CD4-positive, alpha-beta memory T cell (primary cell): Measurements from ENCODE around the gene MEP1A. TPM values are rescaled to one million over a fixed set of nuclear protein-coding genes. Genes with fewer than 3 reads are reported as not detected.

ENCODE experiments used
- CTCF ChIA-PET: fragments of 350-600 bp; sonication (Branson Sonifier 250); formaldehyde crosslinking; loops from one replicate; lab custom pipeline; 2021; ENCODE audit warnings: inconsistent platforms; ENCODE audit not compliant: partially characterized antibody; lab: Charles Lee
- POLR2A ChIA-PET: fragments of 350-600 bp; sonication (Branson Sonifier 250); formaldehyde crosslinking; loops from one replicate; lab custom pipeline; 2021; ENCODE audit not compliant: partially characterized antibody; lab: Charles Lee
- DNase-seq, 5 donors: peaks; one replicate each; pipeline versions ENCODE4 v3.0.0 to v3.0.0-alpha.2; 2020 to 2022; ENCODE audit warnings: mixed read lengths in 1 of 5
- H3K27ac ChIP-seq: one replicate; pipeline ENCODE4 v1.7.0; 2013; ENCODE audit warnings: low read depth, low read length
- H3K27me3 ChIP-seq: 2 replicates; pipeline ENCODE4 v1.7.0; 2013; ENCODE audit warnings: mild to moderate bottlenecking, low read length, moderate library complexity; ENCODE audit not compliant: insufficient read depth
- H3K36me3 ChIP-seq: 2 replicates; pipeline ENCODE4 v1.7.0; 2013; ENCODE audit warnings: mild to moderate bottlenecking, low read length, moderate library complexity; ENCODE audit not compliant: insufficient read depth
- H3K4me1 ChIP-seq: 2 replicates; pipeline ENCODE4 v1.7.0; 2013; ENCODE audit warnings: mild to moderate bottlenecking, low read length, moderate library complexity; ENCODE audit not compliant: insufficient read depth
- H3K4me3 ChIP-seq, 2 donors: one replicate each; pipeline ENCODE4 v1.7.0; 2013; ENCODE audit warnings: low read length in 2 of 2, mild to moderate bottlenecking in 1 of 2
- H3K9me3 ChIP-seq, 2 donors: one replicate each; pipeline ENCODE4 v1.7.0; 2013; ENCODE audit warnings: low read length in 2 of 2, control low read depth in 1 of 2; ENCODE audit not compliant: control insufficient read depth in 1 of 2
- H3K27ac Mint-ChIP-seq, 7 donors: one replicate each; pipeline ENCODE4 v1.8.0; 2020 to 2021; ENCODE audit warnings: mixed read lengths in 7 of 7, mild to moderate bottlenecking in 6 of 7, inconsistent platforms in 3 of 7, moderate library complexity in 3 of 7
- H3K27me3 Mint-ChIP-seq, 2 donors: one replicate each; pipeline ENCODE4 v1.8.0; 2020 to 2021; ENCODE audit warnings: mixed read lengths in 2 of 2
- H3K36me3 Mint-ChIP-seq, 2 donors: one replicate each; pipeline ENCODE4 v1.8.0; 2020 to 2021; ENCODE audit warnings: mixed read lengths in 2 of 2, inconsistent platforms in 1 of 2, mild to moderate bottlenecking in 1 of 2
- H3K4me1 Mint-ChIP-seq, 4 donors: one replicate each; pipeline ENCODE4 v1.8.0; 2020 to 2021; ENCODE audit warnings: mixed read lengths in 4 of 4, mild to moderate bottlenecking in 1 of 4
- H3K4me3 Mint-ChIP-seq, 8 donors: one replicate each; pipeline ENCODE4 v1.8.0; 2020 to 2021; ENCODE audit warnings: mixed read lengths in 8 of 8, mild to moderate bottlenecking in 7 of 8, moderate library complexity in 6 of 8, inconsistent platforms in 3 of 8
- H3K9me3 Mint-ChIP-seq, 8 donors: one replicate each; pipeline ENCODE4 v1.8.0; 2020 to 2021; ENCODE audit warnings: mixed read lengths in 8 of 8, mild to moderate bottlenecking in 5 of 8, inconsistent platforms in 3 of 8, moderate library complexity in 1 of 8
- intact Hi-C: fragments of 100-400 bp; cut with micrococcal nuclease; formaldehyde crosslinking; loops from one replicate; pipeline ENCODE4 v1.15.1; 2023
- polyA plus RNA-seq, 2 donors: library from polyadenylated mRNA; unstranded; fragments of 300-500 nt; fragmentation: Illumina TruSeq; gene quantifications; one replicate each; pipeline ENCODE4 v1.2.3, GENCODE V29; 2021
- total RNA-seq, 2 experiments: library from RNA; stranded (reverse); gene quantifications; one replicate each; pipeline ENCODE4 v1.2.3, GENCODE V29; 2021

Gene MEP1A
- total and polyA plus RNA-seq, 4 experiments from 2014 or later: not detected

- Mint-ChIP-seq H3K27ac (no peak overlapping the region), H3K9me3 (peaks cover 0 to 3% (median 0%) of the 10 kb centered on the region in 8 donors), H3K27me3 (peaks cover 3 to 4% of the 10 kb centered on the region in 2 donors), H3K4me1 (no peaks in the 10 kb centered on the region), H3K36me3 (no peaks in the 10 kb centered on the region), H3K4me3 (no peak overlapping the region)
- Histone ChIP-seq H3K36me3 (no peaks in the 10 kb centered on the region), H3K4me3 (no peak overlapping the region), H3K27me3 (no peaks in the 10 kb centered on the region), H3K9me3 (no peaks in the 10 kb centered on the region), H3K27ac (no peak overlapping the region), H3K4me1 (no peaks in the 10 kb centered on the region)
- DNase-seq: no peak
- ChIA-PET CTCF (no interaction called here), POLR2A (no interaction called here)
- intact Hi-C loops: no loop called here
Measured at GRCh38 chr6:46882645-46883044, 89.5 kb downstream of the MEP1A start.

DNA sequence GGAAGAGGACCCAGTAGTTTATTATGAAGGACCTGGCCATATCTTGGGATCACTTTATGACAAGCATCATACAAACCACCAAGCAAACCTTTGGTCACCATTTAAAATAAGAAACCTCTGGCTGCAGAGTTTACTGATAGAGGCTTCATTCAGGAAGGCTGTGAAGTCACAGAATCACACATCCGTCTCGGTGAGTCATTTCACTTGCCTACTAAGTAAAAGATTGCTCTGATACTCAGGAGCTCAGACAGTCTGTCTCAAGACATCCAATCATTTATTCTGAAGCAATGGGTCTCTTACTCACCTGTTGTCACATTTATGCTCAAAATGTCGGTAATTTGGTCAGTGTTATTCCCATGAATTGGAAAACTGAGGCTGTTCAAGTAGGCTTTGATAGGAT is 94.8 kb downstream of the MEP1A start:
- DNase-seq: no peak
- no peaks in the 10 kb centered on the region for H3K27me3 ChIP-seq
- H3K4me3 Mint-ChIP-seq: no peak overlapping the region
- H3K4me1 Mint-ChIP-seq: no peaks in the 10 kb centered on the region
- H3K27me3 Mint-ChIP-seq: no peaks in the 10 kb centered on the region
- no peaks in the 10 kb centered on the region for H3K36me3 ChIP-seq
- H3K27ac Mint-ChIP-seq: no peak overlapping the region
- no peaks in the 10 kb centered on the region for H3K4me1 ChIP-seq
- no peaks in the 10 kb centered on the region for H3K36me3 Mint-ChIP-seq
- H3K4me3 ChIP-seq: no peak overlapping the region
- H3K9me3 ChIP-seq: no peaks in the 10 kb centered on the region
- intact Hi-C loops: no loop called here
- peaks cover 0 to 2% (median 0%) of the 10 kb centered on the region in 8 donors for H3K9me3 Mint-ChIP-seq
- H3K27ac ChIP-seq: no peak overlapping the region
- ChIA-PET POLR2A (no interaction called here), CTCF (no interaction called here)

GRCh38 chr6:46888578-46888977 is 95.4 kb downstream of the MEP1A start:
- H3K36me3 ChIP-seq: no peaks in the 10 kb centered on the region
- intact Hi-C loops: no loop called here
- Mint-ChIP-seq H3K27ac (no peak overlapping the region), H3K4me1 (no peaks in the 10 kb centered on the region), H3K4me3 (no peak overlapping the region), H3K36me3 (no peaks in the 10 kb centered on the region), H3K27me3 (no peaks in the 10 kb centered on the region), H3K9me3 (no peaks in the 10 kb centered on the region)
- no peak overlapping the region for H3K4me3 ChIP-seq
- H3K9me3 ChIP-seq: no peaks in the 10 kb centered on the region
- DNase-seq: no peak
- H3K27me3 ChIP-seq: no peaks in the 10 kb centered on the region
- no peaks in the 10 kb centered on the region for H3K4me1 ChIP-seq
- ChIA-PET CTCF (no interaction called here), POLR2A (no interaction called here)
- H3K27ac ChIP-seq: no peak overlapping the region

Other genes starting within 250 kb of the MEP1A start
- gene CYP39A1, start 140.6 kb upstream of the MEP1A start, total RNA-seq: not detected
- not detected for gene CYP39A1, start 140.6 kb upstream of the MEP1A start, polyA plus RNA-seq
- gene SLC25A27, start 140.4 kb upstream of the MEP1A start, total RNA-seq: 1 to 10 TPM; 2.3 to 2.6 TPM
- gene SLC25A27, start 140.4 kb upstream of the MEP1A start, polyA plus RNA-seq: not detected
- gene TDRD6, start 105.5 kb upstream of the MEP1A start, total RNA-seq: under 1 TPM in 1 of 2 experiments, not detected in 1; 0.25 TPM
- gene TDRD6, start 105.5 kb upstream of the MEP1A start, polyA plus RNA-seq: not detected
- 10 to 100 TPM; 11.1 to 12.7 TPM for gene PLA2G7, start 58.0 kb upstream of the MEP1A start, total RNA-seq
- not detected for gene PLA2G7, start 58.0 kb upstream of the MEP1A start, polyA plus RNA-seq
- not detected for gene ANKRD66, start 46.5 kb upstream of the MEP1A start, total RNA-seq
- not detected for gene ANKRD66, start 46.5 kb upstream of the MEP1A start, polyA plus RNA-seq
- not detected for gene ADGRF5, start 128.5 kb downstream of the MEP1A start, total RNA-seq
- gene ADGRF5, start 128.5 kb downstream of the MEP1A start, polyA plus RNA-seq: not detected
- gene ADGRF1, start 248.9 kb downstream of the MEP1A start, total RNA-seq: not detected
- gene ADGRF1, start 248.9 kb downstream of the MEP1A start, polyA plus RNA-seq: not detected